ENCODE measurements around the gene GIPC3. TPM values are rescaled to one million over a fixed set of nuclear protein-coding genes. Genes with fewer than 3 reads are reported as not detected.
A peak's percentile ranks its signal among the peaks of the same experiment; 100 is the strongest.

The GIPC3 gene
- total RNA-seq, 2 donors from 2014 or later, result 0.78 to 0.99 TPM

- peak within 1 kb of the TSS; percentile 46 to 84 (median 78) for H3K27ac ChIP-seq
- DNase-seq, result no peak
- peak within 1 kb of the TSS; percentile 69 to 99 for H3K4me3 ChIP-seq
- H3K36me3 ChIP-seq (replicated peaks in 1 of 2; ENCODE audit: insufficient read depth in 1 of 2, low read depth in 2 of 2), result no peaks in the 10 kb centered on the region
- intact Hi-C loops (cut with DNase I), result no loop called here
- 0% methylated on average over 1 to 23 of the region's 30 CpGs for WGBS, 2 donors
- H3K9me3 ChIP-seq, result no peaks in the 10 kb centered on the region
- peaks cover 18% of the 10 kb centered on the region for H3K4me1 ChIP-seq
- peak; percentile 1 for ATAC-seq
- TF ChIP-seq POLR2A (IDR thresholded peaks at IDR 0.05) (peak in 2 of 3 donors; percentile 31 to 49), CTCF (IDR thresholded peaks at IDR 0.05) (no peak)
- no peaks in the 10 kb centered on the region for H3K27me3 ChIP-seq
Observed at GRCh38 chr19:3572855-3573161, 12.5 kb upstream of the GIPC3 start, which contains the start of gene HMG20B. HMG20B (plus strand) TSS chr19:3572944; CDS start chr19:3573310, 366 bp downstream.

- Histone ChIP-seq H3K4me3 (peak overlapping the region; percentile 69 to 99), H3K4me1 (peaks cover 18% of the 10 kb centered on the region), H3K9me3 (no peaks in the 10 kb centered on the region), H3K27ac (peak overlapping the region; percentile 46 to 84 (median 78)), H3K27me3 (no peaks in the 10 kb centered on the region), H3K36me3 (replicated peaks in 1 of 2; ENCODE audit: insufficient read depth in 1 of 2, low read depth in 2 of 2) (no peaks in the 10 kb centered on the region)
- TF ChIP-seq CTCF (IDR thresholded peaks at IDR 0.05), result no peak
- TF ChIP-seq POLR2A (IDR thresholded peaks at IDR 0.05), result no peak
- ATAC-seq (peak; percentile 5), DNase-seq (peak in 1 of 4 donors; percentile 31)
- WGBS, 2 donors, result 1% methylated on average over 25 to 60 of the region's 60 CpGs
- intact Hi-C loops (cut with DNase I), result no loop called here
Observed at GRCh38 chr19:3573162-3573857, 12.0 kb upstream of the GIPC3 start.

- intact Hi-C loops (cut with DNase I), result no loop called here
- Histone ChIP-seq H3K4me1 (peaks cover 18% of the 10 kb centered on the region), H3K27me3 (no peaks in the 10 kb centered on the region), H3K9me3 (no peaks in the 10 kb centered on the region), H3K36me3 (replicated peaks in 1 of 2; ENCODE audit: insufficient read depth in 1 of 2, low read depth in 2 of 2) (no peaks in the 10 kb centered on the region), H3K4me3 (no peak overlapping the region), H3K27ac (no peak overlapping the region)
- DNase-seq (peak; percentile 81 to 94 (median 86)), ATAC-seq (peak; percentile 10)
- TF ChIP-seq CTCF (IDR thresholded peaks at IDR 0.05) (no peak), POLR2A (IDR thresholded peaks at IDR 0.05) (no peak)
- 57 to 66% methylated on average over 48 to 51 of the region's 55 CpGs for WGBS, 2 donors
Observed at GRCh38 chr19:3573858-3574637, 11.2 kb upstream of the GIPC3 start.

GRCh38 chr19:3575260-3575741 lies 10.0 kb upstream of the GIPC3 start:
- DNase-seq (no peak), ATAC-seq (no peak)
- Histone ChIP-seq H3K36me3 (replicated peaks in 1 of 2; ENCODE audit: insufficient read depth in 1 of 2, low read depth in 2 of 2) (no peaks in the 10 kb centered on the region), H3K9me3 (no peaks in the 10 kb centered on the region), H3K4me1 (peaks cover 18% of the 10 kb centered on the region), H3K4me3 (no peak overlapping the region), H3K27ac (no peak overlapping the region), H3K27me3 (no peaks in the 10 kb centered on the region)
- TF ChIP-seq CTCF (IDR thresholded peaks at IDR 0.05), result peak in 1 of 7 experiments; percentile 12
- TF ChIP-seq POLR2A (IDR thresholded peaks at IDR 0.05), result no peak
- 88 to 92% methylated on average over 19 of the region's 19 CpGs for WGBS, 2 donors
- intact Hi-C loops (cut with DNase I), result no loop called here

Data from body of pancreas (tissue), 4 donors.